Esophagus squamous epithelium (tissue), 5 donors: ENCODE measurements around the gene UBE2D2. TPM values are rescaled to one million over a fixed set of nuclear protein-coding genes. Genes with fewer than 3 reads are reported as not detected.

Experiments
- DNase-seq: peaks from one replicate; lab custom pipeline; 2025; lab: John Stamatoyannopoulos, UW
- H3K27ac ChIP-seq, 4 donors: fragments of 200-600 bp; sonication (generic); one replicate each; pipeline ENCODE4 v1.5.1; 2016 to 2019; ENCODE audit warnings: mild to moderate bottlenecking in 1 of 4
- H3K27me3 ChIP-seq, 4 donors: fragments of 200-600 bp; sonication (generic); 1 replicate in 3 of 4; 2 replicates in 1 of 4; pipeline versions ENCODE4 v1.5.1 to v1.6.0; 2017 to 2021; ENCODE audit warnings: antibody characterized with exemption in 1 of 4
- H3K36me3 ChIP-seq, 3 donors: fragments of 200-600 bp; sonication (generic); one replicate each; pipeline ENCODE4 v1.5.1; 2016 to 2019
- H3K4me1 ChIP-seq, 3 donors: fragments of 200-600 bp; sonication (generic); one replicate each; pipeline ENCODE4 v1.5.1; 2017 to 2019
- H3K4me3 ChIP-seq, 4 donors: fragments of 200-600 bp; sonication (generic); 1 replicate in 3 of 4; 2 replicates in 1 of 4; pipeline ENCODE4 v1.5.1; 2016 to 2019; ENCODE audit warnings: mild to moderate bottlenecking in 2 of 4, moderate library complexity in 1 of 4
- H3K9me3 ChIP-seq, 3 donors: fragments of 200-600 bp; sonication (generic); one replicate each; pipeline ENCODE4 v1.5.1; 2016 to 2019
- POLR2A ChIP-seq, 4 donors: fragments of 450-650 bp; IDR thresholded peaks; one replicate each; pipeline ENCODE4 v1.6.1; 2017; ENCODE audit warnings: antibody characterized with exemption in 4 of 4, mild to moderate bottlenecking in 4 of 4, moderate library complexity in 3 of 4
- WGBS, 2 donors: methylation state at CpG; one replicate each; pipeline ENCODE4 v1.1.5; 2018; 5-methylcytosine and 5-hydroxymethylcytosine counted together
- intact Hi-C: fragments of 100-400 bp; cut with DNase I; formaldehyde crosslinking; loops from one replicate; pipeline ENCODE4 v1.15.0; 2022
- total RNA-seq, 4 donors: library from RNA; depleted of rRNA; stranded (reverse); fragments of >200 nt; gene quantifications; one replicate each; pipeline ENCODE4 v1.1.0, GENCODE V29; 2016
- TF ChIP-seq, protein P1 (sequence below), 6 experiments: fragments of 450-650 bp in 4 of 6; fragments of 200-600 bp in 2 of 6; sonication (generic) in 2 of 6; IDR thresholded peaks; one replicate each; pipeline ENCODE4 v1.5.1; 2016 to 2019; ENCODE audit warnings: antibody characterized with exemption in 6 of 6, mild to moderate bottlenecking in 4 of 6, moderate library complexity in 4 of 6
- donor health status: DM: yes; HTN: yes; CAD: no.

The UBE2D2 gene
- total RNA-seq, 4 donors from 2014 or later: 63.7 to 85.4 (median 81.1) TPM

DNA sequence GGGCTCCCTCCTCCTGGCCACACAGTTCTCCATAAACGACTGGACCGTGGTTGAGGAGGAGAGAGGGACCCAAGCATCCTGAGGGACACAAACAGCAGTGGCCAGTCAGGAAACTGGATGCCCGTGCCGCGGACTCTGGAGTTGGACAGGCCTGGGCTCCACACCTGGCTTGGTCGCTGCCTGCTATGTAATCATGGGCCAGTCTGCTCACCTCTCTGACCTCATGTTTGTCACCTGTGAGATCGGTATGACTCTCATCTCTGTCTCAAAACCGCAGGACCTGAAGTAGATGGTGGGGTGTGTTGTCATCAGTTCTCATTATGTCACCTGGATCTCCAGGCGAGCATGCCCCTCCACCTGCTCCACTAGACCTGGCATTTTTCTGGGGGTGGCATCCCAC lies 101.5 kb downstream of the UBE2D2 start:
- peaks cover 51 to 99% (median 53%) of the 10 kb centered on the region in 3 donors for H3K4me1 ChIP-seq
- DNase-seq: no peak
- no peaks in the 10 kb centered on the region for H3K9me3 ChIP-seq
- H3K36me3 ChIP-seq: no peaks in the 10 kb centered on the region
- WGBS, 2 donors: 63 to 84% methylated on average over 7 to 8 of the region's 9 CpGs
- intact Hi-C loops: no loop called here
- no peak overlapping the region for H3K4me3 ChIP-seq
- TF ChIP-seq, protein P1, sequence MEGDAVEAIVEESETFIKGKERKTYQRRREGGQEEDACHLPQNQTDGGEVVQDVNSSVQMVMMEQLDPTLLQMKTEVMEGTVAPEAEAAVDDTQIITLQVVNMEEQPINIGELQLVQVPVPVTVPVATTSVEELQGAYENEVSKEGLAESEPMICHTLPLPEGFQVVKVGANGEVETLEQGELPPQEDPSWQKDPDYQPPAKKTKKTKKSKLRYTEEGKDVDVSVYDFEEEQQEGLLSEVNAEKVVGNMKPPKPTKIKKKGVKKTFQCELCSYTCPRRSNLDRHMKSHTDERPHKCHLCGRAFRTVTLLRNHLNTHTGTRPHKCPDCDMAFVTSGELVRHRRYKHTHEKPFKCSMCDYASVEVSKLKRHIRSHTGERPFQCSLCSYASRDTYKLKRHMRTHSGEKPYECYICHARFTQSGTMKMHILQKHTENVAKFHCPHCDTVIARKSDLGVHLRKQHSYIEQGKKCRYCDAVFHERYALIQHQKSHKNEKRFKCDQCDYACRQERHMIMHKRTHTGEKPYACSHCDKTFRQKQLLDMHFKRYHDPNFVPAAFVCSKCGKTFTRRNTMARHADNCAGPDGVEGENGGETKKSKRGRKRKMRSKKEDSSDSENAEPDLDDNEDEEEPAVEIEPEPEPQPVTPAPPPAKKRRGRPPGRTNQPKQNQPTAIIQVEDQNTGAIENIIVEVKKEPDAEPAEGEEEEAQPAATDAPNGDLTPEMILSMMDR (IDR thresholded peaks at IDR 0.05): no peak
- no peak for TF ChIP-seq POLR2A (IDR thresholded peaks at IDR 0.05)
- H3K27ac ChIP-seq: peak overlapping the region in 3 of 4 donors; percentile 92 to 95 (median 95)
- no peaks in the 10 kb centered on the region for H3K27me3 ChIP-seq

DNA sequence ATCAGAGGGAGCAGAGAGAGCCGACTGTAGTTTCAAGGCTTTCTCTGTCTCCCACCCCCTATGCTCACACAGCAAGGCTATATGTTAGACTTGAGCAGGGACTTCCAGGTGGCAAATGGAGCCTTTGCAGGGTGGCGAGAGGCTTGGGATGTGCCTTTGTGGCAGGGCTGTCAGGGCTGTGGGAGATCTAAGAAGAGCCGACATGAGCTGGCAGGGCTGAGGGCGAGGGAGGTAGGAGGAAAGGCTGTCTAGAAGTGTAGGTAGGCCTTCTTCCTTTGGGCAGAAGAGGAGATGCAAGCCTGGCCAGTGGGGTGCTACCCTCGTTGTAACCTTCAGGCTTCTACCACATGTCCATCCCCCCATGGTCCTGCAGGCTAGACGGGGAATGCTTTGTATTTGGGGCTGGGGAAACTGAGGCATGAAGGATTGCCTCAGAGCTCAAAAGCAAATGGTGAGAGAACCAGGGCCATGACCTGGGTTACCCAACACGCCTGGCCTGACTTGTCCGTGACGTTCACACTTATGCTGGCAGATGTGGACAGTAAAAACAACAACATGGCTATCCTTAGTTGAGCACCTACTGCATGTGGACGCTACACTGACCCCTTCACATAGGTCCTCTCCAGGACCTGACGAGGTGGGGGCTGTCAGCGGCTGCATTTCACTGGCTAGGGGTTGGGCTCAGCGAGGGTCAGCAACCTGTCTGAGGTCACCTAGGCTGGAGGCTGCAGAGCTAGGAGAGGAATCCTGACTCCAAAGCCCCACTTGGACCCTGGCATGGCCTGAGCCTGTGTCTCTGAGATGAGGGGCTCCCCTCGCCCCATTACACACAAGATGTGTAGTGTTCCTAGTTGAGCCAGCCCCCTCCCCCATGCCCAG lies 102.3 kb downstream of the UBE2D2 start:
- H3K9me3 ChIP-seq: no peaks in the 10 kb centered on the region
- intact Hi-C loops: no loop called here
- peak overlapping the region in 2 of 4 donors; percentile 59 to 95 for H3K27ac ChIP-seq
- peaks cover 49 to 99% (median 50%) of the 10 kb centered on the region in 3 donors for H3K4me1 ChIP-seq
- no peak overlapping the region for H3K4me3 ChIP-seq
- H3K36me3 ChIP-seq: no peaks in the 10 kb centered on the region
- no peak for DNase-seq
- TF ChIP-seq POLR2A (IDR thresholded peaks at IDR 0.05): no peak
- TF ChIP-seq, protein P1 (IDR thresholded peaks at IDR 0.05): no peak
- no peaks in the 10 kb centered on the region for H3K27me3 ChIP-seq
- 74 to 76% methylated on average over 7 to 13 of the region's 14 CpGs for WGBS, 2 donors

DNA sequence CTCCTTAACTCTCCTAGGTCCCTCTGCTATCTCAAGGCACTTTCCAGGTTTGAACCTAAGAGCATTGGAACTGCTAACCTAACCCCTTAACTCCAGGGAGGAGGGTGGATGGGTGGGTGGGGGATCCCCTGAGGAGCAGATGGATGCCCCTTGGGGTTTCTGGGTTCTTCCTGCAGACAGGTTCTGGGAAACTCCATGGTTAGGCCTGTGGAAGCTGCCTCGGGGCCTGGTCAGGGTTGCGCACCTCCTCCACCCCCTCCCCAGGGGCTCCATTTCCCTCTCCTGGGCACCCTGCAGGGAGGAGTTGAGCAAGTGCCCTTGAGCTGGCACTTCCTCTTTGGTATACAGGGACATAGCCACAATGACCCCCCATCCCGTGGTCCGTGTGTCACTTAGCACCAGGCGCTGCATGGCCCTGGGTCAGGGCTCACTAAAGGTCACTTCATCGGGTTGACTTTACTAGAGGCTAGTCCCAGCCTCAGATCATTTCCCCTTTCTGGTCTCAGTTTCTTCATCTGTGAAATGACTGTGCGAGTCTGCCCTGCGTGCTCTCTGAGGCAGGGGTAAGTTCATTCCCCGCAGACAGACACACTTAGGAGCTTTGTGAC lies 103.1 kb downstream of the UBE2D2 start:
- Histone ChIP-seq H3K36me3 (no peaks in the 10 kb centered on the region), H3K4me1 (peaks cover 49 to 99% (median 50%) of the 10 kb centered on the region in 3 donors), H3K4me3 (no peak overlapping the region), H3K9me3 (no peaks in the 10 kb centered on the region), H3K27ac (peak overlapping the region in 2 of 4 donors; percentile 11 to 59), H3K27me3 (no peaks in the 10 kb centered on the region)
- 60 to 61% methylated on average over 1 to 7 of the region's 9 CpGs for WGBS, 2 donors
- DNase-seq: no peak
- intact Hi-C loops: no loop called here
- TF ChIP-seq POLR2A (IDR thresholded peaks at IDR 0.05): no peak
- TF ChIP-seq, protein P1 (IDR thresholded peaks at IDR 0.05): no peak

DNA sequence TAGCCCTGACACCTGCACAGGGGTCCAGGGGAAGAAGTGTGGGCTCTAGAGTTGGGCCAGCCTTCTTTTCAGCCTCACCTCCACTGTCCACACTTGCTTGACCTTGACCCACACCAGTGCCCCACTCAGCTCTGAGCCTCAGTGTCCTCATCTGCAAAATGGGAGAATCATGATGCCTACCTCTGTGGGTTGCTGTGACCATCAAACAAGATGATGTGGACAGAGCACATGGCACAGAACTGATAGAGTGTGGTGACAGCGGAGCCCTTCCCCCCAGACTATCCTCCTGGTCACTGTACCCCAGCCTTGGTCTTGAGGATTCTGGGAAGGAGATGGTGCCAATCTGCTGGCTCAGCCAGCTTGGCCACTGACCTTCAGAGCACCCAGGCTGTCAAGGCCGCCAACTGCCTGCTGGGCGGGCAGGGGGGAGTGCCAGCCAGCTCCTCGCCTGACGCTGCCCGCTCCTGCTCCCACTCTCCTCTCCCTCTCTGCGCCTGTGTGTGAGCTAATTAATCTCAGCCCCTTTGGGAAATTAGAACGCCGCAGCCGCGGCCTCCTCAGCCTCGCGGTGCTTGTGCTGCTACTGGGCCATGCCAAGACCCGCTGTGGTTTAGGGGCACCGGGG lies 103.7 kb downstream of the UBE2D2 start:
- H3K4me1 ChIP-seq: peaks cover 49 to 99% (median 49%) of the 10 kb centered on the region in 3 donors
- H3K9me3 ChIP-seq: no peaks in the 10 kb centered on the region
- H3K27ac ChIP-seq: peak overlapping the region in 2 of 4 donors; percentile 11 to 59
- intact Hi-C loops: no loop called here
- DNase-seq: no peak
- TF ChIP-seq, protein P1 (IDR thresholded peaks at IDR 0.05): no peak
- TF ChIP-seq POLR2A (IDR thresholded peaks at IDR 0.05): no peak
- no peaks in the 10 kb centered on the region for H3K27me3 ChIP-seq
- no peak overlapping the region for H3K4me3 ChIP-seq
- H3K36me3 ChIP-seq: no peaks in the 10 kb centered on the region
- WGBS, 2 donors: 82 to 83% methylated on average over 6 to 9 of the region's 15 CpGs
